CD4-positive, alpha-beta T cell (primary cell): Measurements from ENCODE around the gene TRAK1. TPM values are rescaled to one million over a fixed set of nuclear protein-coding genes. Genes with fewer than 3 reads are reported as not detected.

ENCODE experiments used
- ATAC-seq: fragments of 200-7000 bp; cut with Tn5 transposase; one replicate; pipeline ENCODE4 v1.10.0; 2022; ENCODE audit warnings: mild to moderate bottlenecking; ENCODE audit not compliant: poor library complexity
- CTCF ChIA-PET: fragments of 350-600 bp; sonication (Branson Sonifier 250); formaldehyde crosslinking; loops from one replicate; lab custom pipeline; 2021; ENCODE audit warnings: antibody characterized with exemption, inconsistent platforms; lab: Charles Lee
- POLR2A ChIA-PET: fragments of 350-600 bp; sonication (Branson Sonifier 250); formaldehyde crosslinking; loops from one replicate; lab custom pipeline; 2021; ENCODE audit warnings: antibody characterized with exemption, inconsistent platforms; lab: Charles Lee
- DNase-seq, 14 experiments: peaks; one replicate each; pipeline ENCODE4 v3.0.0-alpha.2; 2013 to 2020; ENCODE audit warnings: mixed read lengths in 2 of 14
- H3K27ac ChIP-seq, 2 donors: one replicate each; pipeline versions ENCODE4 v1.5.1 to v1.7.0; 2013; ENCODE audit warnings: low read length in 2 of 2, low read depth in 1 of 2, mild to moderate bottlenecking in 1 of 2
- H3K27me3 ChIP-seq, 2 experiments: 1 replicate in 1 of 2; 2 replicates in 1 of 2; pipeline versions ENCODE4 v1.6.1 to v1.7.0; 2013; ENCODE audit warnings: low read length in 2 of 2, control low read depth in 1 of 2, mild to moderate bottlenecking in 1 of 2, moderate library complexity in 1 of 2; ENCODE audit not compliant: insufficient read depth in 2 of 2, control insufficient read depth in 1 of 2
- H3K36me3 ChIP-seq: one replicate; pipeline ENCODE4 v1.6.1; 2013; ENCODE audit warnings: low read length, control low read depth; ENCODE audit not compliant: insufficient read depth
- H3K4me1 ChIP-seq: one replicate; pipeline ENCODE4 v1.6.1; 2013; ENCODE audit warnings: low read length, control low read depth; ENCODE audit not compliant: insufficient read depth
- H3K4me3 ChIP-seq: one replicate; pipeline ENCODE4 v1.5.1; 2013; ENCODE audit warnings: mild to moderate bottlenecking, low read length, moderate library complexity
- H3K9me3 ChIP-seq, 2 experiments: 1 replicate in 1 of 2; 2 replicates in 1 of 2; pipeline versions ENCODE4 v1.6.1 to v1.7.0; 2013; ENCODE audit warnings: low read length in 2 of 2, mild to moderate bottlenecking in 2 of 2, control low read depth in 1 of 2, moderate library complexity in 1 of 2; ENCODE audit not compliant: control insufficient read depth in 1 of 2, insufficient read depth in 1 of 2
- H3K27ac Mint-ChIP-seq: one replicate; pipeline ENCODE4 v1.8.0; 2020; ENCODE audit warnings: mixed read lengths
- H3K27me3 Mint-ChIP-seq: one replicate; pipeline ENCODE4 v1.8.0; 2021; ENCODE audit warnings: mixed read lengths
- H3K36me3 Mint-ChIP-seq: one replicate; pipeline ENCODE4 v1.8.0; 2021; ENCODE audit warnings: low read depth, mixed read lengths
- H3K4me1 Mint-ChIP-seq: one replicate; pipeline ENCODE4 v1.8.0; 2021; ENCODE audit warnings: low read depth, mixed read lengths
- H3K4me3 Mint-ChIP-seq: one replicate; pipeline ENCODE4 v1.8.0; 2020; ENCODE audit warnings: mild to moderate bottlenecking, mixed read lengths
- H3K9me3 Mint-ChIP-seq: one replicate; pipeline ENCODE4 v1.8.0; 2020; ENCODE audit warnings: mixed read lengths
- intact Hi-C, 2 experiments: fragments of 100-400 bp; cut with DNase I in 1 of 2; cut with micrococcal nuclease in 1 of 2; formaldehyde crosslinking; loops; one replicate each; pipeline versions ENCODE4 v1.15.1 to v1.9.0; 2023 to 2025; cut with DNase I, micrococcal nuclease
- total RNA-seq, 174 experiments: library from RNA in 2 of 174; stranded (reverse) in 2 of 174; gene quantifications; one replicate each; pipeline ENCODE4 v1.2.3 and lab custom pipeline; 2021 to 2026
- TF ChIP-seq, protein P1 (sequence below): fragments of 200-600 bp; IDR thresholded peaks from one replicate; pipeline ENCODE4 v1.8.0; 2022; ENCODE audit warnings: antibody characterized with exemption, mild to moderate bottlenecking

TRAK1 gene
- total RNA-seq, 2 experiments from 2014 or later = 16.0 to 16.7 TPM

DNA sequence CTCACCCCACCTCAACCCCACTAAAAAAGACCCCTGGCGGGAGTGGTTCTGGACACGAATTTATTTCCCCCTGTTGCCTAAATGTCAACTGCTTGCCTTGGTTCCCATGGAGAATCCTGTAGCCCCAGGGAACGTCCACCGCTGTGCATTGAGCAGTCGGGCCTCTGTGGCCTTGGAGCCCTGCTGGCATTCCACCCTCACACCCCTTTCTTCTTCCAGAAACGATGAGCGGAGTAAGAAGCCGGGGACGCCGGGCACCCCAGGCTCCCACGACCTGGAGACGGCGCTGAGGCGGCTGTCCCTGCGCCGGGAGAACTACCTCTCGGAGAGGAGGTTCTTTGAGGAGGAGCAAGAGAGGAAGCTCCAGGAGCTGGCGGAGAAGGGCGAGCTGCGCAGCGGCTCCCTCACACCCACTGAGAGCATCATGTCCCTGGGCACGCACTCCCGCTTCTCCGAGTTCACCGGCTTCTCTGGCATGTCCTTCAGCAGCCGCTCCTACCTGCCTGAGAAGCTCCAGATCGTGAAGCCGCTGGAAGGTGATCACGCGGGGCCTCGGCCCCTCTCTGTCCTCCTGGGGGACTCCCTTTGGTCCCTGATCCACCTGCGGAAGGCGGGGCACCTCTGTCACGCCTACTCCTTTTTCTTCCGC lies 111.2 kb downstream of the TRAK1 start:
- Mint-ChIP-seq H3K36me3 (peaks cover 63% of the 10 kb centered on the region), H3K27ac (no peak overlapping the region), H3K4me1 (no peaks in the 10 kb centered on the region), H3K27me3 (no peaks in the 10 kb centered on the region), H3K9me3 (no peaks in the 10 kb centered on the region), H3K4me3 (no peak overlapping the region)
- TF ChIP-seq, protein P1, sequence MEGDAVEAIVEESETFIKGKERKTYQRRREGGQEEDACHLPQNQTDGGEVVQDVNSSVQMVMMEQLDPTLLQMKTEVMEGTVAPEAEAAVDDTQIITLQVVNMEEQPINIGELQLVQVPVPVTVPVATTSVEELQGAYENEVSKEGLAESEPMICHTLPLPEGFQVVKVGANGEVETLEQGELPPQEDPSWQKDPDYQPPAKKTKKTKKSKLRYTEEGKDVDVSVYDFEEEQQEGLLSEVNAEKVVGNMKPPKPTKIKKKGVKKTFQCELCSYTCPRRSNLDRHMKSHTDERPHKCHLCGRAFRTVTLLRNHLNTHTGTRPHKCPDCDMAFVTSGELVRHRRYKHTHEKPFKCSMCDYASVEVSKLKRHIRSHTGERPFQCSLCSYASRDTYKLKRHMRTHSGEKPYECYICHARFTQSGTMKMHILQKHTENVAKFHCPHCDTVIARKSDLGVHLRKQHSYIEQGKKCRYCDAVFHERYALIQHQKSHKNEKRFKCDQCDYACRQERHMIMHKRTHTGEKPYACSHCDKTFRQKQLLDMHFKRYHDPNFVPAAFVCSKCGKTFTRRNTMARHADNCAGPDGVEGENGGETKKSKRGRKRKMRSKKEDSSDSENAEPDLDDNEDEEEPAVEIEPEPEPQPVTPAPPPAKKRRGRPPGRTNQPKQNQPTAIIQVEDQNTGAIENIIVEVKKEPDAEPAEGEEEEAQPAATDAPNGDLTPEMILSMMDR = no peak
- Histone ChIP-seq H3K4me3 (no peak overlapping the region), H3K9me3 (no peaks in the 10 kb centered on the region), H3K4me1 (no peaks in the 10 kb centered on the region), H3K36me3 (peaks cover 53% of the 10 kb centered on the region), H3K27me3 (no peaks in the 10 kb centered on the region), H3K27ac (no peak overlapping the region)
- intact Hi-C loops = no loop called here
- CTCF ChIA-PET = no interaction called here
- DNase-seq = no peak
- POLR2A ChIA-PET = no interaction called here
- no peak for ATAC-seq

DNA sequence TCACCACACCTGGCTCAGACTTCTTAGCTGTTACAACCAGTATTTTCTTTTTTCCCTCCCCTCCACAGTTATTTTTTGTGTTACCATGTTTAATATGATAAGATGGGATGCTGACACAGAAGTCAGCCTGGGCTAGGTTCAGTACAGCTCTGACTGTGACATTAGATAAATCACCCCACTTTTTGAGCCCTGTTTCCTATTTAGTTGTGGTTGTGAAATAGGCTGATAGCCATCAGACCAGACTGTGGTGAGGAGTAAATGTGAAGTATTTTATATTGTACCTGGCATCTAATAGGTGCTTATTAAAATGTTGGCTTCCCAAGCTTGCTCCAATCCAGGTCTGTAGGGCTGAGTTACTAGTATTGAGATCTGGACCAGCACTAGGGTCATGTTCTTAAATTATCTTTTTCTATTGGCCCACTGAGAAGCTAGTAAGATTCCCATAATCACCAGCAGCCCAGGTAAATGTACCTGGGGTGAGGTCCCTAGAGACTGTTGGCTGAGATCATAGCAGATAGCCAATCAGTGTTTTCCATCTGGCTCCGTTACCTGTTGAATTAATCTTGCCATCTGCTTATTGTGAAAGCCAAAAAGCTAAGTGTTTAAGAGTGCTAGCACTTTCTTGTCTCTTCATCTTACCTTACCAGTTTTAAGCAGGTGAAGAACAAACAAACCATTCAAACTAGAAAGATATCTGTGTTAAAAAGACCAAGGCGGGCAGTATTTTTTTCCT lies 113.9 kb downstream of the TRAK1 start:
- no peaks in the 10 kb centered on the region for H3K4me1 ChIP-seq
- H3K4me3 ChIP-seq = no peak overlapping the region
- H3K4me3 Mint-ChIP-seq = no peak overlapping the region
- ChIA-PET CTCF (interaction anchor here (1.1 kb wide), 1 partner anchor 14 kb away, joined by 3 read pairs; no protein-coding TSS in a partner anchor), POLR2A (no interaction called here)
- no peaks in the 10 kb centered on the region for H3K27me3 ChIP-seq
- ATAC-seq (no peak), DNase-seq (no peak)
- H3K9me3 Mint-ChIP-seq = no peaks in the 10 kb centered on the region
- no peaks in the 10 kb centered on the region for H3K27me3 Mint-ChIP-seq
- TF ChIP-seq, protein P1 = no peak
- peaks cover 66% of the 10 kb centered on the region for H3K36me3 Mint-ChIP-seq
- intact Hi-C loops = no loop called here
- H3K9me3 ChIP-seq = peaks cover 0 to 3% of the 10 kb centered on the region in 2 experiments
- peaks cover 48% of the 10 kb centered on the region for H3K36me3 ChIP-seq
- H3K27ac Mint-ChIP-seq = no peak overlapping the region
- no peaks in the 10 kb centered on the region for H3K4me1 Mint-ChIP-seq
- no peak overlapping the region for H3K27ac ChIP-seq

DNA sequence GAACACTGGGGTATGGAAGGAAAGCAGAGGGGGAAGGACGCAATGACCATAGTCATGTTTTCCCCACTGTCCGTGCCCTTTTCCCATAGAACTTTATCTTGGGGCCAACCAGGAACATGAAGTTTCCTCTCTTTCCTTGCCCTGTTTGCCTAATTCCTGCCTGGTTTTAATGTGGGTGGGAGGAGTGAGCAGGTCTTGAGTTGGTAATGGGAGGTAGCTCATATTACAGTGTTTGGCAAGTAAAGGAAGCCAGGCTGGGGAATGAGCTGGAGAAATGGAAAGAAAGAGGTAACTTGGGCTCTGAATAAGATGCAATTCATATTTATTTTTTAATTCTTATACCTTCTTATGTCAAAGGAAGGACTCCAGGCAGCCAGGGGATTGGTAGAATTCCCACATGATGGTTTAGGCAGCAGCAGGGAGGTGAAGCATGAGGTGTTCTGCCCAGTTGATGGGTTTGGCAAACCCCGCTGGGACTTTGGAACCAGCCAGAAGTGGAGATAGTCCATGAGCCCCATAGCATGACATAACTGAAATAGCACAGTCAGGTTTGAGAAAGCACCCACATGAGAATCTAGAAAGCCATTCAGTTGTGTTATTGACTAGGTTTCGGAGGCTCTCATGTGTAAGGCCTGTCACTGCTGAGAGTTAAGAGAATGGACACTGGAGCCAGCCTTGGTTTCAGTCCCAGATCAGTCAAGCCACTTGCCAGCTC lies 114.8 kb downstream of the TRAK1 start:
- Histone ChIP-seq H3K4me1 (no peaks in the 10 kb centered on the region), H3K4me3 (no peak overlapping the region), H3K27me3 (no peaks in the 10 kb centered on the region), H3K36me3 (peaks cover 40% of the 10 kb centered on the region), H3K27ac (no peak overlapping the region), H3K9me3 (peaks cover 0 to 3% of the 10 kb centered on the region in 2 experiments)
- CTCF ChIA-PET = interaction anchor here (1.1 kb wide), 1 partner anchor 15 kb away, joined by 3 read pairs; no protein-coding TSS in a partner anchor
- DNase-seq = no peak
- intact Hi-C loops = no loop called here
- ATAC-seq = no peak
- no peak overlapping the region for H3K4me3 Mint-ChIP-seq
- H3K27me3 Mint-ChIP-seq = no peaks in the 10 kb centered on the region
- peaks cover 63% of the 10 kb centered on the region for H3K36me3 Mint-ChIP-seq
- H3K4me1 Mint-ChIP-seq = no peaks in the 10 kb centered on the region
- H3K9me3 Mint-ChIP-seq = no peaks in the 10 kb centered on the region
- TF ChIP-seq, protein P1 = no peak
- H3K27ac Mint-ChIP-seq = no peak overlapping the region
- POLR2A ChIA-PET = no interaction called here
